ENCODE measurements around the gene OSBPL8.

DNA sequence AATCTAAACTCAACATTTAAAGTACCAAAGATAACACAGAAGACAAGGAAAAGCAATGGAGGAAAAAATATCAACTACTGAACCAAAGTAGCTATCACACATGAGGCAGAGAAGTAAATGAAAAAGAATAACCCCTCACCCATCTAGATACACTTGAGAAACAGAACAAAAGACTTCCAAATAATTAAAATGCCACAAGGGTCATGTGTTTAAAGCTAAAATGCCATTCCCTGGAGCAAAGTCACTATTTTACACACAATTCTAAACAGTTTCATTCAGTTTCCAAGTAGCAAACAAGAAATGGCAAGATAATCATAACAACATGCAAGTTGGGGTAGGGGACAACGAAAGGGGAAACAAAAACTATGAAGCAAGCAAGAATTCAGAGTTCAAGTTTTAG is 12.0 kb downstream of the OSBPL8 start:
- TF ChIP-seq, protein P1, sequence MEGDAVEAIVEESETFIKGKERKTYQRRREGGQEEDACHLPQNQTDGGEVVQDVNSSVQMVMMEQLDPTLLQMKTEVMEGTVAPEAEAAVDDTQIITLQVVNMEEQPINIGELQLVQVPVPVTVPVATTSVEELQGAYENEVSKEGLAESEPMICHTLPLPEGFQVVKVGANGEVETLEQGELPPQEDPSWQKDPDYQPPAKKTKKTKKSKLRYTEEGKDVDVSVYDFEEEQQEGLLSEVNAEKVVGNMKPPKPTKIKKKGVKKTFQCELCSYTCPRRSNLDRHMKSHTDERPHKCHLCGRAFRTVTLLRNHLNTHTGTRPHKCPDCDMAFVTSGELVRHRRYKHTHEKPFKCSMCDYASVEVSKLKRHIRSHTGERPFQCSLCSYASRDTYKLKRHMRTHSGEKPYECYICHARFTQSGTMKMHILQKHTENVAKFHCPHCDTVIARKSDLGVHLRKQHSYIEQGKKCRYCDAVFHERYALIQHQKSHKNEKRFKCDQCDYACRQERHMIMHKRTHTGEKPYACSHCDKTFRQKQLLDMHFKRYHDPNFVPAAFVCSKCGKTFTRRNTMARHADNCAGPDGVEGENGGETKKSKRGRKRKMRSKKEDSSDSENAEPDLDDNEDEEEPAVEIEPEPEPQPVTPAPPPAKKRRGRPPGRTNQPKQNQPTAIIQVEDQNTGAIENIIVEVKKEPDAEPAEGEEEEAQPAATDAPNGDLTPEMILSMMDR (IDR thresholded peaks at IDR 0.05 in 4 of 5, conservative IDR thresholded peaks at IDR 0.05 in 1 of 5), result no peak
- no peak for TF ChIP-seq POLR2A (IDR thresholded peaks at IDR 0.05)
